ENCODE measurements around the gene IQCN. TPM values are rescaled to one million over a fixed set of nuclear protein-coding genes. Genes with fewer than 3 reads are reported as not detected.

Gene IQCN, protein sequence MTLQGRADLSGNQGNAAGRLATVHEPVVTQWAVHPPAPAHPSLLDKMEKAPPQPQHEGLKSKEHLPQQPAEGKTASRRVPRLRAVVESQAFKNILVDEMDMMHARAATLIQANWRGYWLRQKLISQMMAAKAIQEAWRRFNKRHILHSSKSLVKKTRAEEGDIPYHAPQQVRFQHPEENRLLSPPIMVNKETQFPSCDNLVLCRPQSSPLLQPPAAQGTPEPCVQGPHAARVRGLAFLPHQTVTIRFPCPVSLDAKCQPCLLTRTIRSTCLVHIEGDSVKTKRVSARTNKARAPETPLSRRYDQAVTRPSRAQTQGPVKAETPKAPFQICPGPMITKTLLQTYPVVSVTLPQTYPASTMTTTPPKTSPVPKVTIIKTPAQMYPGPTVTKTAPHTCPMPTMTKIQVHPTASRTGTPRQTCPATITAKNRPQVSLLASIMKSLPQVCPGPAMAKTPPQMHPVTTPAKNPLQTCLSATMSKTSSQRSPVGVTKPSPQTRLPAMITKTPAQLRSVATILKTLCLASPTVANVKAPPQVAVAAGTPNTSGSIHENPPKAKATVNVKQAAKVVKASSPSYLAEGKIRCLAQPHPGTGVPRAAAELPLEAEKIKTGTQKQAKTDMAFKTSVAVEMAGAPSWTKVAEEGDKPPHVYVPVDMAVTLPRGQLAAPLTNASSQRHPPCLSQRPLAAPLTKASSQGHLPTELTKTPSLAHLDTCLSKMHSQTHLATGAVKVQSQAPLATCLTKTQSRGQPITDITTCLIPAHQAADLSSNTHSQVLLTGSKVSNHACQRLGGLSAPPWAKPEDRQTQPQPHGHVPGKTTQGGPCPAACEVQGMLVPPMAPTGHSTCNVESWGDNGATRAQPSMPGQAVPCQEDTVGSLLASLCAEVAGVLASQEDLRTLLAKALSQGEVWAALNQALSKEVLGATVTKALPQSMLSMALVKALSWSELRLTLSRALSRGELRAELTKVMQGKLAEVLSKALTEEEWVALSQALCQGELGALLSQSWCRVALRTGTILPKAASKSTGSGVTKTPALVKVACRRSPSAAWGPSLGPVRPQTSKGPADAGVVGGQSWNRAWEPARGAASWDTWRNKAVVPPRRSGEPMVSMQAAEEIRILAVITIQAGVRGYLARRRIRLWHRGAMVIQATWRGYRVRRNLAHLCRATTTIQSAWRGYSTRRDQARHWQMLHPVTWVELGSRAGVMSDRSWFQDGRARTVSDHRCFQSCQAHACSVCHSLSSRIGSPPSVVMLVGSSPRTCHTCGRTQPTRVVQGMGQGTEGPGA (N-terminal part only)
- total RNA-seq, result 10 to 100 TPM in 3 of 4 donors, 1 to 10 TPM in 1; 4.8 to 49.7 (median 17.5) TPM

DNA sequence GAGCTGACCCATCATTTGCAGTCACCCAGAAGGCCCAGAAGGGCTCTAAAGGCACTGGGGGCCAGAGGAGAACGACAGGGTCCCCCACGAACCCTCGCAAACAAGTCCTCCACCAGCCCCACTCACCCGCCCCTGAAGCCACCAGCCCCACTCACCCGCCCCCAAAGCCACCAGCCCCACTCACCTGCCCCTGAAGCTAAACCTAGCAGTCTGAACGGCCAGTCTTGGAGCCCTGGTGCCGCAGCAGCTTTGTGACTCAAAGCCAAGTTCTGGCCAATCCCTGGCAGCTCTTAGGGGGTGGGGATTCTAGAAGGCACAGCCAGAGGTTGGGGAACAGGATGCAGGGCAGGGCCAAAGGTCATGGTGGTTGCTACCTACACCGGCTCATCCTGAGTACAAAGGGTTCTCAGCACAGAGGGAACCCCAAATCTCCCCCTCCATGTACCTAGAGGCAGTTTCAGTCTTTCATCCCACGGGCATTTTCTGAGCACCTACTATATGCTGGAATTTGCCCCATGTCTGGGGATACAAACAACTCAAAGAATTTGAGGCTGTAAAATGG, at the start of gene IQCN:
IQCN (minus strand) TSS at position 234 of the 562 bp plus-strand sequence. CDS start 4,974 bp downstream, outside the sequence.
- H3K4me3 ChIP-seq, result peak within 1 kb of the TSS in 1 of 4 donors; percentile 0
- WGBS, 2 donors (ENCODE audit: low coverage in 1 of 2), result 31 to 76% methylated on average over 2 to 9 of the region's 9 CpGs
- H3K27me3 ChIP-seq, result no peaks in the 10 kb centered on the region
- peak within 1 kb of the TSS; percentile 77 to 100 (median 90) for H3K27ac ChIP-seq
- no peaks in the 10 kb centered on the region for H3K9me3 ChIP-seq
- intact Hi-C loops (cut with DNase I; ENCODE audit: low total_unique reads), result no loop called here
- H3K36me3 ChIP-seq, result peaks cover 0 to 7% (median 3%) of the 10 kb centered on the region in 4 donors
- in situ Hi-C loops (cut with MboI; ENCODE audit: low pct_ligation_motif_present in 1 of 4, low pct_unique_long_range_greater_than_20kb in 1 of 4, low sequenced_read_pairs in 3 of 4), result loop anchor here in 2 of 4 donors (10.0 to 25.0 kb wide), 2 partner anchors 51 to 138 kb away; partner anchors contain the start of genes LSM4 (in 2 of the 2) and SSBP4 (in 1 of the 2)
- H3K4me1 ChIP-seq, result peaks cover 29 to 64% (median 47%) of the 10 kb centered on the region in 4 donors
- TF ChIP-seq POLR2AphosphoS5 (IDR thresholded peaks at IDR 0.05) (peak in 1 of 3 donors; percentile 49), EP300 (IDR thresholded peaks at IDR 0.05; ENCODE audit: low read depth) (no peak), POLR2A (IDR thresholded peaks at IDR 0.05) (no peak)
- TF ChIP-seq, protein P1, sequence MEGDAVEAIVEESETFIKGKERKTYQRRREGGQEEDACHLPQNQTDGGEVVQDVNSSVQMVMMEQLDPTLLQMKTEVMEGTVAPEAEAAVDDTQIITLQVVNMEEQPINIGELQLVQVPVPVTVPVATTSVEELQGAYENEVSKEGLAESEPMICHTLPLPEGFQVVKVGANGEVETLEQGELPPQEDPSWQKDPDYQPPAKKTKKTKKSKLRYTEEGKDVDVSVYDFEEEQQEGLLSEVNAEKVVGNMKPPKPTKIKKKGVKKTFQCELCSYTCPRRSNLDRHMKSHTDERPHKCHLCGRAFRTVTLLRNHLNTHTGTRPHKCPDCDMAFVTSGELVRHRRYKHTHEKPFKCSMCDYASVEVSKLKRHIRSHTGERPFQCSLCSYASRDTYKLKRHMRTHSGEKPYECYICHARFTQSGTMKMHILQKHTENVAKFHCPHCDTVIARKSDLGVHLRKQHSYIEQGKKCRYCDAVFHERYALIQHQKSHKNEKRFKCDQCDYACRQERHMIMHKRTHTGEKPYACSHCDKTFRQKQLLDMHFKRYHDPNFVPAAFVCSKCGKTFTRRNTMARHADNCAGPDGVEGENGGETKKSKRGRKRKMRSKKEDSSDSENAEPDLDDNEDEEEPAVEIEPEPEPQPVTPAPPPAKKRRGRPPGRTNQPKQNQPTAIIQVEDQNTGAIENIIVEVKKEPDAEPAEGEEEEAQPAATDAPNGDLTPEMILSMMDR (IDR thresholded peaks at IDR 0.05), result no peak
- peak; percentile 66 for DNase-seq

DNA sequence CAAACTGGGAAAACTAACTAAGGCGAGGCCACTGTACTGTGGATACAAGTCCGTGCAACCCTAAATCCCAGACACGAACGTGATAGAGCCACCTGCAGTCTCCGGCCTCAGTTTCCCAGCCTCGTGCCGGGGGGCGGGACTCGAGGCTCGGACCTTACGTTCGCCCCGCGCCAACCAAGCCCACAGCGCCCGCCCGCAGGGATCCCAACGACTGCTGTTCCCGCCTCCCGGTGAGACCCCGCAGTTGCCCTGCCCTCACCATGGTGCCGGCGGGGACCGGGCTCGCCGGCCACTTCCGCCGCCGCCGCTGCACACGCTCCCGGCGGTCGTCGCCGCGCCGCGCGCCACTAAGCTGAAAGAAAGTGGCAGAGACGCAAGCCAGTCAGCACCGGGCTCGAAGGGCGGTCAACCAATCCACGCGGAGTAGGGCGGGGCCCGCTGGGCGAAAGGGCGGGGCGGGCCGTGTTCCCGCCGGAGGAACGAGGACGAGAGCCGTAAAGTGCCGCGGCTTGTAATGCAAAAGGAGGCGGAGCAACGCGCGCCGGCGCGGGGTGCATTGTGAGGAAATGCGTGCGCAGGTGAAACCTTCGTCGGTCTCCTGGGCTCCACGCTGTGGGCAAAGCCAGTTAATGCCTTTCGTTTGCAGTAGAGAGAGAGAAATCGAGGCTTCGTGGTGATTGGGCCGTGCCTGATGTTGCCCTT, 48.7 kb upstream of the IQCN start, which contains the start of gene LSM4:
LSM4 (minus strand) TSS at position 318 of the 702 bp plus-strand sequence; CDS start at position 262, 56 bp downstream.
- Histone ChIP-seq H3K27ac (peak within 1 kb of the TSS; percentile 95 to 98 (median 97)), H3K36me3 (no peaks in the 10 kb centered on the region), H3K4me3 (peak within 1 kb of the TSS; percentile 55 to 78 (median 68)), H3K27me3 (no peaks in the 10 kb centered on the region), H3K4me1 (peaks cover 41 to 60% (median 54%) of the 10 kb centered on the region in 4 donors), H3K9me3 (no peaks in the 10 kb centered on the region)
- WGBS, 2 donors (ENCODE audit: low coverage in 1 of 2), result 0 to 1% methylated on average over 1 to 68 of the region's 75 CpGs
- DNase-seq, result peak; percentile 100
- in situ Hi-C loops (cut with MboI; ENCODE audit: low pct_ligation_motif_present in 1 of 4, low pct_unique_long_range_greater_than_20kb in 1 of 4, low sequenced_read_pairs in 3 of 4) (loop anchor here (5.0 to 10.0 kb wide), 2 partner anchors 46 to 48 kb away; partner anchors contain the start of gene IQCN (in 2 of the 4)), intact Hi-C loops (cut with DNase I; ENCODE audit: low total_unique reads) (no loop called here)
- TF ChIP-seq POLR2A (IDR thresholded peaks at IDR 0.05) (peak; percentile 93), POLR2AphosphoS5 (IDR thresholded peaks at IDR 0.05) (peak; percentile 89 to 93 (median 92)), EP300 (IDR thresholded peaks at IDR 0.05; ENCODE audit: low read depth) (no peak)
- TF ChIP-seq, protein P1 (IDR thresholded peaks at IDR 0.05), result peak in 2 of 5 experiments; percentile 26 to 51

DNA sequence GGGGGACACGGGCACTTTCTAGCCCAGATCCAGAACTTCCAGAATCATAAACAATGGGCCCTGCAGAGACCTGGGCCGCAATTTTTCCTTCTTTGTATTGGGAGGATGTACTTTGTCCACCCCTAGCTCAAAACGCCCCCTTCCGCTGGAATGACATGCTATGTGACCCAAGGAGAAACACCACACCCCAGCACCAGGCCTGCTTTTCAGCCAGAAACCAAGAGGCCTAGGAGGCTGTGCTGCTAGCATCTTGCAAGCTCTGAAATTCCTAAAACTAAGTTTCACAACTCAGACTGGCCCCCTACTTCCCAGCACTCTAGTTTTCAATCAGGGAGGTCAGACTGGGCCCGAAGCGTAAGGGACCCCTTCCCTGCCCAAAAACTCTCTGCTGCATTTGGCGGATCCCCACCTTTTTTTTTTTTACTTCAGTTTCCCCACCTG, 48.1 kb upstream of the IQCN start:
- DNase-seq, result peak; percentile 84
- WGBS, 2 donors (ENCODE audit: low coverage in 1 of 2), result 0% methylated on average over 3 to 7 of the region's 7 CpGs
- in situ Hi-C loops (cut with MboI; ENCODE audit: low pct_ligation_motif_present in 1 of 4, low pct_unique_long_range_greater_than_20kb in 1 of 4, low sequenced_read_pairs in 3 of 4), result loop anchor here (5.0 to 10.0 kb wide), 2 partner anchors 45 to 48 kb away; partner anchors contain the start of gene IQCN (in 2 of the 4)
- Histone ChIP-seq H3K27me3 (no peaks in the 10 kb centered on the region), H3K27ac (peak overlapping the region; percentile 95 to 98 (median 97)), H3K9me3 (no peaks in the 10 kb centered on the region), H3K4me3 (peak overlapping the region; percentile 55 to 78 (median 68)), H3K4me1 (peaks cover 43 to 65% (median 56%) of the 10 kb centered on the region in 4 donors), H3K36me3 (no peaks in the 10 kb centered on the region)
- TF ChIP-seq, protein P1 (IDR thresholded peaks at IDR 0.05), result peak in 2 of 5 experiments; percentile 13 to 17
- TF ChIP-seq EP300 (IDR thresholded peaks at IDR 0.05; ENCODE audit: low read depth) (no peak), POLR2AphosphoS5 (IDR thresholded peaks at IDR 0.05) (peak in 2 of 3 donors; percentile 45 to 66), POLR2A (IDR thresholded peaks at IDR 0.05) (no peak)
- intact Hi-C loops (cut with DNase I; ENCODE audit: low total_unique reads), result no loop called here

Measured in transverse colon (tissue), 4 donors.